DMS53 treated with DMSO at 0.1 percent for 48 hours (cell line): ENCODE data around the gene R3HCC1L.

ENCODE experiments used
- DNase-seq: peaks from one replicate; lab custom pipeline; 2025; ENCODE audit not compliant: unreplicated experiment; lab: John Stamatoyannopoulos, UW

Gene R3HCC1L

GRCh38 chr10:98134431-98135221 lies at the start of gene R3HCC1L:
TSS of gene R3HCC1L (plus strand) at chr10:98134657. CDS start at chr10:98208115, 73,458 bp downstream.
- peak; percentile 95 for DNase-seq

GRCh38 chr10:98085238-98085637 lies 49.2 kb upstream of the R3HCC1L start:
- no peak for DNase-seq

GRCh38 chr10:98086837-98087708 lies 47.4 kb upstream of the R3HCC1L start:
- DNase-seq = no peak

GRCh38 chr10:98088186-98088971 lies 46.1 kb upstream of the R3HCC1L start:
- no peak for DNase-seq

- no peak for DNase-seq
Measured at GRCh38 chr10:98090822-98091221, 43.6 kb upstream of the R3HCC1L start.

- DNase-seq = no peak
Measured at GRCh38 chr10:98096316-98096715, 38.1 kb upstream of the R3HCC1L start.

- no peak for DNase-seq
Measured at GRCh38 chr10:98096731-98097130, 37.7 kb upstream of the R3HCC1L start.

GRCh38 chr10:98097175-98097574 lies 37.3 kb upstream of the R3HCC1L start:
- DNase-seq = no peak

GRCh38 chr10:98097616-98098015 lies 36.8 kb upstream of the R3HCC1L start:
- no peak for DNase-seq

GRCh38 chr10:98098247-98098646 lies 36.2 kb upstream of the R3HCC1L start:
- DNase-seq = no peak

- DNase-seq = no peak
Measured at GRCh38 chr10:98100476-98100875, 34.0 kb upstream of the R3HCC1L start.

GRCh38 chr10:98101366-98101765 lies 33.1 kb upstream of the R3HCC1L start:
- no peak for DNase-seq

GRCh38 chr10:98104125-98104524 lies 30.3 kb upstream of the R3HCC1L start:
- no peak for DNase-seq

- DNase-seq = no peak
Measured at GRCh38 chr10:98106531-98106930, 27.9 kb upstream of the R3HCC1L start.

GRCh38 chr10:98107644-98108430 lies 26.6 kb upstream of the R3HCC1L start:
- no peak for DNase-seq

- no peak for DNase-seq
Measured at GRCh38 chr10:98110356-98110755, 24.1 kb upstream of the R3HCC1L start.

- no peak for DNase-seq
Measured at GRCh38 chr10:98115031-98115787, 19.2 kb upstream of the R3HCC1L start.

- no peak for DNase-seq
Measured at GRCh38 chr10:98119891-98120290, 14.6 kb upstream of the R3HCC1L start.

- no peak for DNase-seq
Measured at GRCh38 chr10:98125940-98126631, 8.4 kb upstream of the R3HCC1L start.
